ENCODE data around the gene KRTAP4-11.
"Not testable (repeated sequence)": the region's sequence is repeated elsewhere in the genome, so short reads cannot be mapped to it uniquely, and the experiment has no call there.

- not testable (repeated sequence) for TF ChIP-seq CTCF, EZH2 (IDR thresholded peaks at IDR 0.05)
Observed at GRCh38 chr17:41088760-41089352, 29.3 kb downstream of the KRTAP4-11 start.
